ENCODE data around the gene CDHR3.

The CDHR3 gene

DNA sequence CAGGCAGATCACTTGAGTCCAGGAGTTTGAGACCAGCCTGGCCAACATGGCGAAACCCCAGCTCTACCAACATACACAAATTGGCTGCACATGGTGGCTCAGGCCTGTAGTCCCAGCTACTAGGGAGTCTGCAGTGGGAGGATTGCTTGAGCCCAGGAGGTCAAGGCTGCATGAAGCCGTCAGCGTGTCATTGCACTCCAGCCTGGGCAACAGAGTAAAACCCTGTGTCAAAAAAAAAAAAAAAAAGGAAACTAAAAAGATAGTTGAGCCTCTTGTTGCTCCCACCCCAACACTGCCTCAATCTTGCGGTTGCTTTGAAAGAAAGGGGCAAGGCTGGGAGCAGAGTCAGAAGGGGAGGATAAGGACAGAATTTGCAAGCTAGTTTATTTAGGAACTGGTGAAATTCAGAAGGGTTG is 79.1 kb downstream of the CDHR3 start:
- TF ChIP-seq, protein P1, sequence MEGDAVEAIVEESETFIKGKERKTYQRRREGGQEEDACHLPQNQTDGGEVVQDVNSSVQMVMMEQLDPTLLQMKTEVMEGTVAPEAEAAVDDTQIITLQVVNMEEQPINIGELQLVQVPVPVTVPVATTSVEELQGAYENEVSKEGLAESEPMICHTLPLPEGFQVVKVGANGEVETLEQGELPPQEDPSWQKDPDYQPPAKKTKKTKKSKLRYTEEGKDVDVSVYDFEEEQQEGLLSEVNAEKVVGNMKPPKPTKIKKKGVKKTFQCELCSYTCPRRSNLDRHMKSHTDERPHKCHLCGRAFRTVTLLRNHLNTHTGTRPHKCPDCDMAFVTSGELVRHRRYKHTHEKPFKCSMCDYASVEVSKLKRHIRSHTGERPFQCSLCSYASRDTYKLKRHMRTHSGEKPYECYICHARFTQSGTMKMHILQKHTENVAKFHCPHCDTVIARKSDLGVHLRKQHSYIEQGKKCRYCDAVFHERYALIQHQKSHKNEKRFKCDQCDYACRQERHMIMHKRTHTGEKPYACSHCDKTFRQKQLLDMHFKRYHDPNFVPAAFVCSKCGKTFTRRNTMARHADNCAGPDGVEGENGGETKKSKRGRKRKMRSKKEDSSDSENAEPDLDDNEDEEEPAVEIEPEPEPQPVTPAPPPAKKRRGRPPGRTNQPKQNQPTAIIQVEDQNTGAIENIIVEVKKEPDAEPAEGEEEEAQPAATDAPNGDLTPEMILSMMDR (IDR thresholded peaks at IDR 0.05; ENCODE audit: insufficient read depth, low read length, poor library complexity, severe bottlenecking): no peak
- TF ChIP-seq EZH2phosphoT487 (conservative IDR thresholded peaks at IDR 0.05; ENCODE audit: low read length): no peak
- peak overlapping the region; percentile 22 for H3K4me2 ChIP-seq (ENCODE audit: low read depth, low read length, poor library complexity, severe bottlenecking)

DNA sequence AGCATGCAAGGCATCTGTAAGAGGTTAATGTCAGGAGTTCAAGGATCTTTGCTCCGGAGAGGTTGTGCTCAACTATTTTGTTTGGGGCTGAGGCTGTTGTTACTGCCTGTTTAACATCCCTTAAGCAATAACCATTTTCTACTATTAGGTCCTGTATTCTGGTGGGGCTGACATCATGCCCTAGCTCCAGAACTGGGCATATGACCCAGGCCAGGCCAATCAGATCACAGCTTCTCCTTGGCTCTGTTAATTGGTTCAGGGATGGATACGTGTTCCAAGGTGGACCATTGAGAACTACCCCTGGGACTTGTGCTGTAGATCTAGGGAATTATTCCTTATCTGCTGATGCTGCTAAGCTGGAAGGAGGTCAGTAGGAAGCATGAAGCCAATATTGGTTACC is 82.1 kb downstream of the CDHR3 start:
- Histone ChIP-seq H3K9me3 (ENCODE audit: insufficient read depth, low read length) (no peaks in the 10 kb centered on the region), H3K4me3 (ENCODE audit: insufficient read depth, low read length, poor library complexity, severe bottlenecking) (no peak overlapping the region), H3F3A (ENCODE audit: insufficient read depth) (peaks cover 31% of the 10 kb centered on the region), H3K4me2 (ENCODE audit: low read depth, low read length, poor library complexity, severe bottlenecking) (no peak overlapping the region), H3K79me2 (ENCODE audit: insufficient read depth, low read length) (no peaks in the 10 kb centered on the region), H3K27me3 (ENCODE audit: low read length) (no peaks in the 10 kb centered on the region), H3K9ac (ENCODE audit: low read length) (no peak overlapping the region), H3K36me3 (ENCODE audit: low read length) (no peaks in the 10 kb centered on the region), H3K27ac (ENCODE audit: low read depth, low read length) (no peak overlapping the region), H2AFZ (ENCODE audit: low read depth, low read length, severe bottlenecking) (no peak overlapping the region), H3K9me2 (replicated peaks; ENCODE audit: insufficient read depth, low read length) (no peaks in the 10 kb centered on the region), H4K20me1 (ENCODE audit: low read depth, low read length) (no peaks in the 10 kb centered on the region)
- TF ChIP-seq, protein P1 (IDR thresholded peaks at IDR 0.05; ENCODE audit: insufficient read depth, low read length, poor library complexity, severe bottlenecking): no peak
- TF ChIP-seq EZH2phosphoT487 (conservative IDR thresholded peaks at IDR 0.05; ENCODE audit: low read length): no peak

More for the DNA sequence above, 79.1 kb downstream of the CDHR3 start:
- Histone ChIP-seq H3K27me3 (ENCODE audit: low read length) (no peaks in the 10 kb centered on the region), H3K9me2 (replicated peaks; ENCODE audit: insufficient read depth, low read length) (no peaks in the 10 kb centered on the region), H3K9ac (ENCODE audit: low read length) (peak overlapping the region; percentile 22; the same call in 1 of the 2 replicates), H4K20me1 (ENCODE audit: low read depth, low read length) (no peaks in the 10 kb centered on the region), H3K36me3 (ENCODE audit: low read length) (no peaks in the 10 kb centered on the region), H2AFZ (ENCODE audit: low read depth, low read length, severe bottlenecking) (peak overlapping the region; percentile 45), H3K9me3 (ENCODE audit: insufficient read depth, low read length) (no peaks in the 10 kb centered on the region), H3K27ac (ENCODE audit: low read depth, low read length) (no peak overlapping the region), H3K4me3 (ENCODE audit: insufficient read depth, low read length, poor library complexity, severe bottlenecking) (no peak overlapping the region), H3K79me2 (ENCODE audit: insufficient read depth, low read length) (no peaks in the 10 kb centered on the region), H3F3A (ENCODE audit: insufficient read depth) (peaks cover 5% of the 10 kb centered on the region; the same call in 1 of the 2 replicates)

DNA sequence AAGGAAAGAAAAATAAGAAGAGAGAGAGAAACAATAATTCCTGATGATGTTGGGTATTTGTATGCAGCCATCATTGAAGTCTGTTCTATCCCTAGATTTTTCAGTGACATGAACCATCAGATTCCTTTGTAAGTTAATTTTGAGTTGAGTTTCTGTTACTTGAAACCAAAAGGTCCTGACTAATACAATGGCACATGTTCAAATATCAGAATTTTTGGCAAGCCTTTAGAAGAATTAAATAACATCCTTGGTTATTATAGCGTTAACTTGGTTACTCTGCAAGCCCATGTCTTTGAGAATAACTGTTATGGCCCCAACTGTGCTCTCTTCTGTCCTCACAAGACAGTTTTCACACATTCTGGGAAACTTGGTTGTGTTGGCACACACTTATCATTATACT is 82.5 kb downstream of the CDHR3 start:
- TF ChIP-seq, protein P1 (IDR thresholded peaks at IDR 0.05; ENCODE audit: insufficient read depth, low read length, poor library complexity, severe bottlenecking): no peak
- no peak for TF ChIP-seq EZH2phosphoT487 (conservative IDR thresholded peaks at IDR 0.05; ENCODE audit: low read length)
- H3K27ac ChIP-seq (ENCODE audit: low read depth, low read length): no peak overlapping the region
- peaks cover 35% of the 10 kb centered on the region for H3F3A ChIP-seq (ENCODE audit: insufficient read depth)
- no peaks in the 10 kb centered on the region for H3K36me3 ChIP-seq (ENCODE audit: low read length)
- no peaks in the 10 kb centered on the region for H4K20me1 ChIP-seq (ENCODE audit: low read depth, low read length)
- H3K4me3 ChIP-seq (ENCODE audit: insufficient read depth, low read length, poor library complexity, severe bottlenecking): no peak overlapping the region
- H3K9me3 ChIP-seq (ENCODE audit: insufficient read depth, low read length): no peaks in the 10 kb centered on the region
- H2AFZ ChIP-seq (ENCODE audit: low read depth, low read length, severe bottlenecking): no peak overlapping the region
- H3K27me3 ChIP-seq (ENCODE audit: low read length): no peaks in the 10 kb centered on the region
- no peak overlapping the region for H3K9ac ChIP-seq (ENCODE audit: low read length)
- H3K4me2 ChIP-seq (ENCODE audit: low read depth, low read length, poor library complexity, severe bottlenecking): no peak overlapping the region
- H3K79me2 ChIP-seq (ENCODE audit: insufficient read depth, low read length): no peaks in the 10 kb centered on the region
- no peaks in the 10 kb centered on the region for H3K9me2 ChIP-seq (replicated peaks; ENCODE audit: insufficient read depth, low read length)

Data from SU-DHL-6 (cell line).